ENCODE measurements around the gene C1orf105.

GRCh38 chr1:172480431-172480830 lies 59.9 kb downstream of the C1orf105 start:
- TF ChIP-seq CTCF (IDR thresholded peaks at IDR 0.05 in 8 of 11, conservative IDR thresholded peaks at IDR 0.05 in 3 of 11) (no peak), POLR2AphosphoS5 (IDR thresholded peaks at IDR 0.05) (no peak)

Data from spleen (tissue), 7 donors.